Mucosa of rectum (tissue), 2 donors: ENCODE measurements around the gene CACUL1.

Experiments used
- H3K27ac ChIP-seq, 2 donors: one replicate each; pipeline ENCODE4 v1.7.0; 2013; ENCODE audit warnings: inconsistent platforms in 2 of 2, low read depth in 2 of 2, low read length in 2 of 2
- H3K27me3 ChIP-seq, 2 donors: one replicate each; pipeline ENCODE4 v1.7.0; 2013; ENCODE audit warnings: low read length in 2 of 2; ENCODE audit not compliant: control insufficient read depth in 2 of 2, insufficient read depth in 2 of 2
- H3K36me3 ChIP-seq, 2 donors: one replicate each; pipeline ENCODE4 v1.7.0; 2013; ENCODE audit warnings: low read length in 2 of 2; ENCODE audit not compliant: control insufficient read depth in 2 of 2, insufficient read depth in 2 of 2
- H3K4me1 ChIP-seq, 2 donors: one replicate each; pipeline ENCODE4 v1.7.0; 2013; ENCODE audit warnings: low read length in 2 of 2, mild to moderate bottlenecking in 1 of 2; ENCODE audit not compliant: control insufficient read depth in 2 of 2, insufficient read depth in 2 of 2
- H3K4me3 ChIP-seq, 2 donors: one replicate each; pipeline ENCODE4 v1.7.0; 2013; ENCODE audit warnings: low read length in 2 of 2
- H3K9ac ChIP-seq, 2 donors: one replicate each; pipeline ENCODE4 v1.7.0; 2013; ENCODE audit warnings: low read length in 2 of 2, low read depth in 1 of 2, mild to moderate bottlenecking in 1 of 2
- H3K9me3 ChIP-seq, 2 donors: one replicate each; pipeline ENCODE4 v1.7.0; 2013; ENCODE audit warnings: low read length in 2 of 2; ENCODE audit not compliant: control insufficient read depth in 2 of 2
- donor health status: healthy.
- donor health status: Normal muscosa, but diverticular disease.

Gene CACUL1

DNA sequence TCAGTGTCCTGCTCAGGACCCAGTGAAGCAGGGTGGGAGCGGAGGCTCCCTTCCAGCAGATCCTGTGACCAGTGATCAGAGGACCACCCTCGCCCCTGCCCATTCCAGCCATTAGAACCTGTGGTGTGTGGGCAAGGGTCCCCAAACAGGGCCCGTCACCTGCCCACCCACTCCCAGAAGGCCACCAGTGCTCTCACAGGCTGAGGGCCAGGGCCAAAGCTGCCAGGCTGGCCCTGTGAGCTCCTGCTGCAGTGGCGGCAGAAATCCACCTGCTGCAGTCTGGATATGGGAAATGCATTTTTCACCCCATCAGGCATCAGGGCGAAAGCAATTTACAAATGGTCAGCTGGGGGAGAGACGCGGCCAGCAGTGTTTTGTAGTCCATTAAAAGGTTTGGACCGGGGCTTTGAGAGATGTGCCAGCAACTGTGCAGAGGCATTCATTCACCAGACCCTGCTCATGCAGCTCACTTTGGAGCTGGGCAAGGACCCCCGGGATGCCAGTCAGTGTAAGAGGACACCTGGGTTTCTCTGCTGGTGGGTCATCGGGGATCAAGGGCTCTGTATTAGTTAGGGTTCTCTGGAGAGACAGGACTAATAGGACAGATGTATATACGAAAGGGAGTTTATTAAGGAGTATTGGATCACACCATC is 84.2 kb downstream of the CACUL1 start:
- Histone ChIP-seq H3K36me3 (peaks cover 2 to 5% of the 10 kb centered on the region in 2 donors), H3K9me3 (no peaks in the 10 kb centered on the region), H3K4me3 (no peak overlapping the region), H3K27ac (no peak overlapping the region), H3K27me3 (no peaks in the 10 kb centered on the region), H3K4me1 (peaks cover 0 to 4% of the 10 kb centered on the region in 2 donors), H3K9ac (no peak overlapping the region)

- no peak overlapping the region for H3K27ac ChIP-seq
- no peak overlapping the region for H3K4me3 ChIP-seq
- H3K9me3 ChIP-seq = no peaks in the 10 kb centered on the region
- H3K4me1 ChIP-seq = peaks cover 0 to 4% of the 10 kb centered on the region in 2 donors
- H3K36me3 ChIP-seq = peaks cover 2% of the 10 kb centered on the region in 2 donors
- no peaks in the 10 kb centered on the region for H3K27me3 ChIP-seq
- no peak overlapping the region for H3K9ac ChIP-seq
Measured at GRCh38 chr10:118669835-118670234, 84.9 kb downstream of the CACUL1 start.

DNA sequence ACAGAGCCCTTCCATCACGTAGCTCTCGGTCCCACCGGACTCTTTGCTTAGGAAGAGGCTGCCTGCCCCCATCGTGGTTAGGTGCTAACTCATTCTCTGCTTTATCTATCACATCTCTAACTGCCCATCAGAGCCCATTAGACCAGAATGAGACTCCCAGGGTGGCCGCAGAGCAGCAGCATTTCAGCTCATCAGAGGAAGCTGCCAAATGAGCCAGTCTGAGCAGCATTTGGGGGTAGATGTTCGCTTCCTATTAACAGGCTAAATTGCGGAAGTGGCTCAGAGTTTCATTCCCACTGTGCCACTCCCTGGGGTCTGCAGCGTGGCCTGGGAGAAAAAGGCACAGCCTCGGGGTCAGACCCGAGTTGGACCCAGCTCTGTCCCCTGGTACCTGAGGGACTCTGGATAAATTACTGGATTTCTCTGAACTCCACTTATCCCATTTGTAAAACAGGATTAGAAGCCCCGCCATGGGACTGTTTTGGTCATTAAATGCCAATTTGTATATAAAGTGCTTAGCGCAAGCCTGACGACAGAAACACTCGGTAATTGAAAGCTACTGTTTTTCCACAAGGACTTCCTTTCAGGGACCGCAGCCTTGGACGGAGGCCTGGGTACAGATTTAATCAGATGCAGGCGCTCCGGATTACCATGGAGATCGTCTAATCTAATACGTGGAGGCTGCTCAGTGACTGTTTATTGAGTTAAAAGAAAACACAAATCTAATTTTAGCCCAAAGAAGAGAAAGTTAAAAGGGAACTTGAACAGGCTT is 85.6 kb downstream of the CACUL1 start:
- no peak overlapping the region for H3K4me3 ChIP-seq
- no peak overlapping the region for H3K9ac ChIP-seq
- peaks cover 0 to 4% of the 10 kb centered on the region in 2 donors for H3K4me1 ChIP-seq
- no peaks in the 10 kb centered on the region for H3K9me3 ChIP-seq
- peaks cover 0 to 2% of the 10 kb centered on the region in 2 donors for H3K36me3 ChIP-seq
- H3K27ac ChIP-seq = no peak overlapping the region
- H3K27me3 ChIP-seq = no peaks in the 10 kb centered on the region

DNA sequence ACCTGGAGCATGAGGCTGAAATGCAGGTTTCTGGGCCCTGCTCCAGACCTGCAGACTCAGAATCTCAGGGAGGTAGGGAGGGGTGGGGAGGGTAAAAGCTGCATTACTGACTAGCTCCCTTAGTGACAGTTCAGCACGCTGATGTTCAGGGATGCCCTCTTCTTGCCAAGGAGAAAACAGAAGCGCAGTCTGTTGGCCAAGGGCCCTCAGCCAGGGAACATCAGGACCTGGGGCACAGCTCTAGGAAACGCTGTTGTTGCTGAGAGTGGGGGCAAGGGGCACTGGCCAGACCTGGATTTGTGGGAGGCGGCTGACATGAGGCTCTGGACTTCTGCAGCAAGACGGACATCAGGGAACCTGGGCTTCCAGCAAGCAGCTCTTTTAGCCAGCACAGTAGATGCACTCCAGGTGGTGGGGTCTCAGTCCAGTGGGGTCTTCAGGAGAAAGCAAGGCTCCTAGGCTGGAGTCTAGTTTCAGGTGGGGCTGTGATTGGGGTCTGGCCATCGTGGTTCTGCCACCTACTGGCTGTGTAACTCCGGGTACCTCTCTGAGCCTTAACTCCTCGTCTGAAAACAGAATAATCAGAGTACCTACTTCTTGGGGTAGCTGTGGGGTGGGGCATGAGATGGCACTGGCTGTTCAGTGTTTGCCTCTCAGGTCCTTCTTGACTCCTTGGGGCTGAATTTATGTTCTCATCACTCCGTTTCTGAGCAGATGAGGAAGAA is 86.4 kb downstream of the CACUL1 start:
- Histone ChIP-seq H3K27me3 (no peaks in the 10 kb centered on the region), H3K36me3 (no peaks in the 10 kb centered on the region), H3K4me3 (no peak overlapping the region), H3K27ac (no peak overlapping the region), H3K9ac (no peak overlapping the region), H3K9me3 (no peaks in the 10 kb centered on the region), H3K4me1 (peaks cover 0 to 4% of the 10 kb centered on the region in 2 donors)

DNA sequence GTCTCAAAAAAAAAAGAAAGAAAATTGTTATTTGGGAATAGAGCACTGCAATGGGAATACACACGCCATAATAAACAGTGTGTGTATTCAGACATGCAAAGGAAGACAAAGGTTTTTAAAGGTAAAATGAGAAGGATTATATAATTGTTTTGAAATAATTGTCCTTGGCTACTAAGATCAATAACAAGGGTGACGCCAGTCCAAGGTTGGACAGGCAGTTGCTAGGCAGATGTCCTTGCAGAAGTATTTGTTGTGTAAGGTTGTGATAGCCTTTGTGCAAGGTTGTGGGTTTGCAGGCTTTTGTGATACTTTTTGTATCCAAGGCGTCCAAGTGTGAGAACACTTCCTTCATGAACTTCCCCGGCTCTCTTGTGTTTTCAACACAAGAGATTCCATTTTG is 87.0 kb downstream of the CACUL1 start:
- H3K36me3 ChIP-seq = no peaks in the 10 kb centered on the region
- H3K27ac ChIP-seq = no peak overlapping the region
- H3K9ac ChIP-seq = no peak overlapping the region
- H3K27me3 ChIP-seq = no peaks in the 10 kb centered on the region
- H3K4me1 ChIP-seq = peaks cover 0 to 4% of the 10 kb centered on the region in 2 donors
- no peaks in the 10 kb centered on the region for H3K9me3 ChIP-seq
- H3K4me3 ChIP-seq = no peak overlapping the region

GRCh38 chr10:118666350-118666749 is 88.4 kb downstream of the CACUL1 start:
- H3K4me1 ChIP-seq = peaks cover 4% of the 10 kb centered on the region in 2 donors

GRCh38 chr10:118664321-118664720 is 90.4 kb downstream of the CACUL1 start:
- Histone ChIP-seq H3K9me3 (no peaks in the 10 kb centered on the region), H3K36me3 (no peaks in the 10 kb centered on the region), H3K9ac (no peak overlapping the region), H3K27me3 (no peaks in the 10 kb centered on the region), H3K4me1 (peaks cover 4% of the 10 kb centered on the region in 2 donors), H3K4me3 (no peak overlapping the region), H3K27ac (no peak overlapping the region)

More at GRCh38 chr10:118666350-118666749, 88.4 kb downstream of the CACUL1 start:
- Histone ChIP-seq H3K27me3 (no peaks in the 10 kb centered on the region), H3K36me3 (no peaks in the 10 kb centered on the region), H3K4me3 (no peak overlapping the region), H3K27ac (no peak overlapping the region), H3K9me3 (no peaks in the 10 kb centered on the region), H3K9ac (no peak overlapping the region)

- no peak overlapping the region for H3K9ac ChIP-seq
- H3K4me1 ChIP-seq = peaks cover 0 to 4% of the 10 kb centered on the region in 2 donors
- no peak overlapping the region for H3K4me3 ChIP-seq
- no peaks in the 10 kb centered on the region for H3K27me3 ChIP-seq
- no peak overlapping the region for H3K27ac ChIP-seq
- no peaks in the 10 kb centered on the region for H3K36me3 ChIP-seq
- no peaks in the 10 kb centered on the region for H3K9me3 ChIP-seq
Measured at GRCh38 chr10:118663176-118663575, 91.6 kb downstream of the CACUL1 start.

DNA sequence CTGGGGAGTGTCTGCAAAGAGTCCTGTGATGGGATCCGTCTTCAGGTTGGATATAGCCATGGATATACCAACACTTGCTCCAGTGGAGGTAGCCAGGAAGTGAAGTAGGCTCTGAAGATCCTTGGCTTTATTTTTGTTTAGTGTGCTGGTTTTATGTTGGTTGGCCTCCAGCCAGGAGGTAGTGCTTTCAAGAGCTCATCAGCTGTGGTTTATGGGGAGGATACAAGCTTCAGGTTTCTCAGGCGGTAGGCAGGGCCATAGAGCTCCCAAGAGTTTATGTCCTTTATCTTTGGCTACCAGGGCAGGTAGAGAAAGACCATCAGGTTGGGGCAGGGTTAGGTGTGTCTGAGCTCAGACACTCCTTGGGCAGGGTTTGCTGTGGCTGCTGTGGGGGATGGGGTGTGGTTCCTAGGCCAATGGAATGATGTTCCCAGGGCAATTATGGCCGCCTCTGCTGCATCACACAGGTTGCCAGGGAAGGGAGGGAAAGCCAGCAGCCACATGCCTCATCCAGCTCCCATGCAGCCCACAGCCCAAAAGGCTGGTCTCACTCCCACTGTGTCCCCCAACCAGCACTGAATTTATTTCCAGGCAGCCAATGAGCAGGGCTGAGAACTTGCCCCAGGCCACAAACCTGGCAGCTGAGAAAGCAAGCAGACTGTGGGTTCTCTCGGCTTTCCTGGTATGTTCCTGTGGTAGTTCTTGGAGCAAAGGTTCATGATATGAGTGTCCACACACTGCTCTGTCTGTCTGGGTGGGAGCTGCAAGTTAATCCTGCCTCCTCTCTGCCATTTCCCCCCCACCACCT is 92.3 kb downstream of the CACUL1 start:
- H3K27ac ChIP-seq = no peak overlapping the region
- no peak overlapping the region for H3K9ac ChIP-seq
- H3K9me3 ChIP-seq = no peaks in the 10 kb centered on the region
- no peaks in the 10 kb centered on the region for H3K36me3 ChIP-seq
- peaks cover 0 to 4% of the 10 kb centered on the region in 2 donors for H3K4me1 ChIP-seq
- no peak overlapping the region for H3K4me3 ChIP-seq
- no peaks in the 10 kb centered on the region for H3K27me3 ChIP-seq
